ENCODE data around the gene NADK. TPM values are rescaled to one million over a fixed set of nuclear protein-coding genes. Genes with fewer than 3 reads are reported as not detected.
"Not testable (repeated sequence)": the region's sequence is repeated elsewhere in the genome, so short reads cannot be mapped to it uniquely, and the experiment has no call there.

The NADK gene
- total RNA-seq, 1 donor from 2014 or later: 20.2 TPM

- no peak for DNase-seq (ENCODE audit: low spot score)
These were observed 13.3 kb downstream of the NADK start for GRCh38 chr1:1764876-1765470.

GRCh38 chr1:1763657-1764621 is 14.3 kb downstream of the NADK start:
- no peak for DNase-seq (ENCODE audit: low spot score)

GRCh38 chr1:1761504-1762376 is 16.5 kb downstream of the NADK start:
- no peak for DNase-seq (ENCODE audit: low spot score)

GRCh38 chr1:1760715-1761114 is 17.6 kb downstream of the NADK start:
- DNase-seq (ENCODE audit: low spot score): no peak

- no peak for DNase-seq (ENCODE audit: low spot score)
These were observed 18.0 kb downstream of the NADK start for GRCh38 chr1:1760345-1760650.

GRCh38 chr1:1759456-1760344 is 18.6 kb downstream of the NADK start:
- DNase-seq (ENCODE audit: low spot score): no peak

- DNase-seq (ENCODE audit: low spot score): no peak
These were observed 19.4 kb downstream of the NADK start for GRCh38 chr1:1758692-1759455.

GRCh38 chr1:1758059-1758621 is 20.1 kb downstream of the NADK start:
- no peak for DNase-seq (ENCODE audit: low spot score)

- DNase-seq (ENCODE audit: low spot score): no peak
These were observed 20.7 kb downstream of the NADK start for GRCh38 chr1:1757422-1758058.

GRCh38 chr1:1756661-1757421 is 21.4 kb downstream of the NADK start:
- DNase-seq (ENCODE audit: low spot score): no peak

- DNase-seq (ENCODE audit: low spot score): no peak
These were observed 22.4 kb downstream of the NADK start for GRCh38 chr1:1755852-1756251.

- DNase-seq (ENCODE audit: low spot score): no peak
These were observed 22.8 kb downstream of the NADK start for GRCh38 chr1:1755426-1755825.

- no peak for DNase-seq (ENCODE audit: low spot score)
These were observed 24.0 kb downstream of the NADK start for GRCh38 chr1:1754051-1754815.

GRCh38 chr1:1753607-1754005 is 24.7 kb downstream of the NADK start:
- DNase-seq (ENCODE audit: low spot score): no peak

- no peak for DNase-seq (ENCODE audit: low spot score)
These were observed 25.3 kb downstream of the NADK start for GRCh38 chr1:1752636-1753606.

- DNase-seq (ENCODE audit: low spot score): no peak
These were observed 26.1 kb downstream of the NADK start for GRCh38 chr1:1752190-1752589.

- not testable (repeated sequence) for DNase-seq (ENCODE audit: low spot score)
These were observed 28.3 kb downstream of the NADK start for GRCh38 chr1:1749941-1750340.

Measured in umbilical cord (tissue), 2 donors.